Activated CD4-positive, alpha-beta T cell treated with anti-CD3 and anti-CD28 coated beads, Interleukin-2, Interleukin-4, amounts not matched to agents 100 ng/mL and 50 ng/mL, durations not matched to agents 16 hours and 8 hours (primary cell): Measurements from ENCODE around the gene NOP10.
A peak's percentile ranks its signal among the peaks of the same experiment; 100 is the strongest.

Experiments
- DNase-seq: peaks from one replicate; pipeline ENCODE4 v3.0.0-alpha.2; 2020; ENCODE audit warnings: low spot score

NOP10 gene

GRCh38 chr15:34331809-34332208 is 11.1 kb downstream of the NOP10 start:
- DNase-seq, result peak; percentile 59

- no peak for DNase-seq
Measured at GRCh38 chr15:34330279-34330678, 12.7 kb downstream of the NOP10 start.

DNA sequence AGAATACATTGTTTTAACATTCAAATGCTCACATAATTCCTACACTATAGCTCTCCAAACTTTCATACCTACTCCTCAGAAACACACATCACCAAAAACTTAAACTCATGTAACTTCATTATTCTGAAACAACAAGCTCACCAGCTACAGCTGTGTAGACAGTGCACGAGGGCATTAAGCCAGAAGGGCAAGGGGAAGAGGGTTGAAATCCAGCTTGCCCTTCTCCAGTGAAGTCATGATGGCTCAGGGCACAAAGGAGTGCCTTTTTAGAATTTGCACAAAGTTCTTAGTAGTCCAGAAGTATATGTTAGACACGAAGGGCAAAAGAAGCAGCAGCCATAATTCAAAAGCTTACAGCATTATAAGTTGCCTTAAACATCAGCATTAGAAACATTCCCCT is 13.9 kb downstream of the NOP10 start:
- no peak for DNase-seq

GRCh38 chr15:34327906-34328305 is 15.0 kb downstream of the NOP10 start:
- no peak for DNase-seq

- DNase-seq, result no peak
Measured at GRCh38 chr15:34325368-34325767, 17.6 kb downstream of the NOP10 start.

DNA sequence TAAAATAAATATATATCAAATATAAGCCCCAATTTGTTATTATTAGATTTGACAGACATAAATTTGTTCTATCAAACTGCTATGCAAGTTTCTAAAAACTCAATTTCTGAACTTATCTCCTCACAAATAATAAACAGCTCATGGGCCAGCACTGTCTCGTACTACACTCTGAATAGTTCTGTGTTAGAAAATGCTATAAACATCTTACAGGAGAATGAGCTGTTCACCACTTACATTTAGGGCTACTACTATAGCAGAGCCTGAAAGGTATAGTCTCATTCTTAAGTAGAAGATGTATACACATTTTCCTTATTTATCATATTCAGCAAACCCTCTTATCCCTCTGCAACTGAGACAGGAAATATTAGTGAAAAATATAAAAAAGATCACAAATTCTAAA is 18.0 kb downstream of the NOP10 start:
- DNase-seq, result no peak

DNA sequence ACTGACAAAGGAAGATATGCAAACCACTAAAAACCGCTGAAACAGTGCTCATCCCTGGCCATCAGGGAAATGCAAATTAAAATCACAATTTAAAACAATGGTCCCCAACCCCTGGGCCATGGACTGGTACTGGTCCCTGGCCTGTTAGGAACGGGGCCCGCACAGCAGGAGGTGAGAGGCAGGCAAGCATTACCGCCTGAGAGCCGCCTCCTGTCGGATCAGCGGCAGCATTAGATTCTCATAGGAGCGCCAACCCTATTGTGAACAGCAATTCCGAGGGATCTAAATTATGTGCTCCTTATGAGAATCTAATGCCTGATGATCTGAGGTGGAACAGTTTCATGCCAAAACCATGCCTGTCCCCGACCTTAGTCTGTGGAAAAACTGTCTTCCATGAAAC is 19.7 kb downstream of the NOP10 start:
- DNase-seq, result no peak

GRCh38 chr15:34318277-34319079 is 24.5 kb downstream of the NOP10 start:
- no peak for DNase-seq

DNA sequence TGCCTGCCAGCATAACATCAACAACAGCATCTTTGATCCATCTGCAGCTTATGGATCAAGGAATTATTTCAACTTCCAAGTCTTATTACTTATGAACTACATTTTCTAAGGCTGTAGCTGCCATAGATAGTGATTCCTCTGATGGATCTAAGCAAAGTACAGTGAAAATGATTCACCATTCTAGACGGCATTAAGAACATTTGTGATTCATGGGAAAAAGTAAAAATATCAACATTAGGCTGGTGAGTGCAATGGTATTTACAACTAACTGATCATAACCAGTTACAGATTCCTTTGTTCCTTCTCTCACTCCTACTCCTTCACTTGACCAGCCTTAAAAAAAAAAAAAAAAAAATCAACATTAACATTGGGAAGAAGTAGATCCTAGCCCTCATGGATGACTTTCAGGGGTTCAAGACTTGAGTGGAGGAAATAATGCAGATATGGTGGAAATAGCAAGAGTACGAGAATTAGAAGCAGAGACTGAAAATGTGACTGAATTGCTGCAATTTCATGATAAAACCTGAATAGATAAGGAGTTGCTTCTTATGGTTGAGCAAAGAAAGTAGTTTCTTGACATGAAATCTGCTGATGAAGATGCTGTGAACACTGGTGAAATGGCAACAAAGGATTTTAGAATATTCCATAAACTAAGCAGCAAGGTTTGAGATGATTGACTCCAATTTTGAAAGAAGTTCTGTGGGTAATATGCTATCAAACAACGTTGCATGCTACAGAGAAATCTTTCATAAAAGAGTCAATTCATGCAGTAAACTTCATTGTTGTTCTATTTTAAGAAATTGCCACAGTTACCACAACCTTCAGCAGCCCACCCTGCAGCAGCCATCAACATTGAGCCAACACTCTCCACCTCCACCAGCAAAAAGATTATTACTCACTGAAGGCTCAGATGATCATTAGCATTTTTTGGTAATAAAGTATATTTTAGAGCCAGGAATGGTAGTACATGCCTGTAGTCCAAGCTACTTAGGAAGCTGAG is 28.1 kb downstream of the NOP10 start:
- DNase-seq, result no peak

DNA sequence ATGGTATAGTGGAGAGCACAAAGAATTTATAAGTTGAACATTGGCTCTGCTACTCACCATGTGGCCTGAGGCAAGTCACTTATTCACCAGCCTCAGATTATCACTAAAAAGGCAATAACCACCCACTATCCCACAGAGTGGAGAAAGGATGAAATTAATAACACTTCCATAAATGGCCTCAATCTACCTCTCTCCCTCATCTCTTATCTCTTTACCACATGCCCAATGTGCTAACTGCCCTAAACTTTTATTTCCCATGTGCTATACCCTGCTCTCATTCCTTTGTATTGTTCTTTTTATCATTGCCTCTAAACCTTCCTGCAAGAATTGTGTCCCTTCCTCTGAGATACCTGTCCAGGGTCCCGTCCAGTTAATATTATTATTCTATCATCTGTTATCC is 31.4 kb downstream of the NOP10 start:
- DNase-seq, result no peak

- DNase-seq, result no peak
Measured at GRCh38 chr15:34304613-34305012, 38.3 kb downstream of the NOP10 start.

DNA sequence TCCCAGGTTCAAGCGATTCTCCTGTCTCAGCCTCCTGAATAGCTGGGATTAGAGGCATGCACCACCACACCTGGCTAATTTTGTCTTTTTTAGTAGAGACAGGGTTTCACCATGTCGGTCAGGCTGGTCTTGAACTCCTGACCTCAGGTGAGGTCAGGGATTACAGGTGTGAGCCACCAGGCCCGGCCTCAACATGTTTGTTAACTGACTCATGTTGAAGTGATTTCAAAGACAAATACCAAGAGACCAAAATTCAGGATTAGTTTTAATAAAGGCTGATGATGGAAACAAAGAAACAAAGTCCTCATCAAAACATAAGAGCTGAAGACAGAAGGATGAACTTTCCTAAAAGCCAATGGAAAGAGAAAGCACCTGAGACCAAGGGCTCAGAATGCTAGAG is 41.9 kb downstream of the NOP10 start:
- no peak for DNase-seq

- DNase-seq, result no peak
Measured at GRCh38 chr15:34297059-34297458, 45.9 kb downstream of the NOP10 start.

DNA sequence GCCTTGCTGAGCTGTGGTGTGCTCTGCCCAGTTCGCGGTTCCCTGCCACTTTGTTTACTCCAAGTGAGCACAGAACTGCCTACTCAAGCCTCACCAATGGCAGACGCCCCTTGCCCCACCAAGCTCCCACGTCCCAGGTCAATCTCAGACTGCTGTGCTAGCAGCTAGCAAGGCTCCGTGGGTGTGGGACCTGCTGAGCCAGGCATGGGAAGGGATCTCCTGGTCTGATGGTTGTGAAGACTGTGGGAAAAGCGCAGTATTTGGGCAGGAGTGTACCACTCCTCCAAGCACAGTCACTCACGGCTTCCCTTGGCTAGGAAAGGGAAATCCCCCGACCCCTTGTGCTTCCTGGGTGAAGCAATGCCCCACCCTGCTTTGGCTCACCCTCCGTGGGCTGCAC is 50.3 kb downstream of the NOP10 start:
- no peak for DNase-seq
